HG02763 (cell line): ENCODE measurements around the gene PIK3C2B.

Experiments used
- ATAC-seq: cut with Tn5 transposase; IDR thresholded peaks from one replicate; pipeline ENCODE4 v1.9.1; 2021; ENCODE audit warnings: mild to moderate bottlenecking, moderate library complexity; ENCODE audit not compliant: unreplicated experiment

The PIK3C2B gene

DNA sequence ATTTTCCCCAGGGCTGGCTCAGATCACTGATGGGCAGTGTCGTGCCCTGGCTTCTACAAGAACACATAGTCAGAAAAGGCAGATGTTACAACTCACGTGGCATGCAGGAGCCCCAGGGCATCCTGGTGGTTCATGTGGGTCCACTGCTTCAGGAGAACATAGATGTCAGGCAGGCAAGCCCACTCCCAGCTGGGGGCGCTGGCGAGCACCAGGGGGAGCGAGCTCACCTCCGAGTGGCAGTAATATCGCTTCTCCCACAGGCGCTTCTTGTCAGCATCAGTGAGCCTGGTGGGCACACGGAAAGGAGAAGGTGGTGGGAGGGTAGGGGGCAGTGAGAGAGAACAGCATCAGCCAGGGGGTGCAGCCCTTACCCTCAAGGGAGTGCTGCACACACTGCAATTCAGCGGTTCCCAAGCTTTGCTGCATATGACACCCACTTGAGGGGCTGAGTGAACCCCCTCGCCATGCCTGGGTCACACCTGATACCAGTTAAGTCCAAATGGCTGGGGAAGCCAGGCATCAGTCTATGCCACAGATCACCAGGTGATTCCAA, 48.7 kb downstream of the PIK3C2B start:
- peak; percentile 9 for ATAC-seq
